Measurements from ENCODE around the gene LFNG.

DNA sequence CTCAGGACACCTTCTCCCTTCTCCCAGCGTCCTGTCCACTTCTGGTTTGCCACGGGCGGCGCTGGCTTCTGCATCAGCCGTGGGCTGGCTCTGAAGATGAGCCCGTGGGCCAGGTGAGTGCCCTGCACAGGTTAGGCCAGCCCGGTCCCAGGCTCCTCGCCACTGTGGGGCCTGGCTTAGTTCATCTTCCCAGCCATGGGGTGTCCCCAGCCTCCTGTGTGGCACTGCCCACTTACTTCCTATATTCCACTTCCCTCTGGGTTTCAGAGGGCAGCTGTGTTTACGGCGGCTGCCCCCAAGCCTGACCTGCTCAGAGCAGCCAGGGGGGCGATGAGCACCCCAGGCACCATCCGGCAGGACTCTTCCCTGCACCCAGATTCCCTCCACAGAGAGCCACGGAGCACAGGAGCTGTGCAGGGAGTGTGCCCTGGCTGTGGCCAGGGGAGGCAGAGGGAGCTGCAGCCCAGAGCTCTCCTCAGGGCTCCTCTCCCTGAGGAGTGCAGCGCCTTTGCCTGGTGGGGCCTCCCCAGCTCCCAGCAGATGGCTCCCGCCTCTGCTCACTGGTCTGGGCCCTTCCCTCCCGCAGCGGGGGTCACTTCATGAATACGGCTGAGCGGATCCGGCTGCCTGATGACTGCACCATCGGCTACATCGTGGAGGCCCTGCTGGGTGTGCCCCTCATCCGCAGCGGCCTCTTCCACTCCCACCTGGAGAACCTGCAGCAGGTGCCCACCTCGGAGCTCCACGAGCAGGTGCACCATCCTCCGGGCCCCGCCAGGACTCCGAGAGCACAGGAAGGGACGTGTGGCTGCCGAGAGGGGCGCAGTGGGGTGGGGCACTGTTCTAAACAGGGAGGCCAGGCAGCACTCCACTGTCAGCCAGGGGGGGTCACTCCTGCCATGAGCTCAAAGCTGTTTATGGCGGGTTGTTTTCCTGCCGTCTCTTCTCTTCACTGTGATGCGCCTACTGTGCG lies 6.4 kb downstream of the LFNG start:
- TF ChIP-seq, protein P1, sequence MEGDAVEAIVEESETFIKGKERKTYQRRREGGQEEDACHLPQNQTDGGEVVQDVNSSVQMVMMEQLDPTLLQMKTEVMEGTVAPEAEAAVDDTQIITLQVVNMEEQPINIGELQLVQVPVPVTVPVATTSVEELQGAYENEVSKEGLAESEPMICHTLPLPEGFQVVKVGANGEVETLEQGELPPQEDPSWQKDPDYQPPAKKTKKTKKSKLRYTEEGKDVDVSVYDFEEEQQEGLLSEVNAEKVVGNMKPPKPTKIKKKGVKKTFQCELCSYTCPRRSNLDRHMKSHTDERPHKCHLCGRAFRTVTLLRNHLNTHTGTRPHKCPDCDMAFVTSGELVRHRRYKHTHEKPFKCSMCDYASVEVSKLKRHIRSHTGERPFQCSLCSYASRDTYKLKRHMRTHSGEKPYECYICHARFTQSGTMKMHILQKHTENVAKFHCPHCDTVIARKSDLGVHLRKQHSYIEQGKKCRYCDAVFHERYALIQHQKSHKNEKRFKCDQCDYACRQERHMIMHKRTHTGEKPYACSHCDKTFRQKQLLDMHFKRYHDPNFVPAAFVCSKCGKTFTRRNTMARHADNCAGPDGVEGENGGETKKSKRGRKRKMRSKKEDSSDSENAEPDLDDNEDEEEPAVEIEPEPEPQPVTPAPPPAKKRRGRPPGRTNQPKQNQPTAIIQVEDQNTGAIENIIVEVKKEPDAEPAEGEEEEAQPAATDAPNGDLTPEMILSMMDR (IDR thresholded peaks at IDR 0.05): no peak
- TF ChIP-seq POLR2A (IDR thresholded peaks at IDR 0.05) (no peak), POLR2AphosphoS5 (IDR thresholded peaks at IDR 0.05) (no peak)

All from upper lobe of left lung (tissue), 4 donors.